ENCODE measurements around the gene HUS1B. TPM values are rescaled to one million over a fixed set of nuclear protein-coding genes. Genes with fewer than 3 reads are reported as not detected.

The HUS1B gene
- total and polyA plus RNA-seq, 9 of the 15 experiments (the other 6 are each of a cell fraction or from before 2014, with no cell fraction given), result 0.16 to 1.4 (median 0.38) TPM; not detected in 1

DNA sequence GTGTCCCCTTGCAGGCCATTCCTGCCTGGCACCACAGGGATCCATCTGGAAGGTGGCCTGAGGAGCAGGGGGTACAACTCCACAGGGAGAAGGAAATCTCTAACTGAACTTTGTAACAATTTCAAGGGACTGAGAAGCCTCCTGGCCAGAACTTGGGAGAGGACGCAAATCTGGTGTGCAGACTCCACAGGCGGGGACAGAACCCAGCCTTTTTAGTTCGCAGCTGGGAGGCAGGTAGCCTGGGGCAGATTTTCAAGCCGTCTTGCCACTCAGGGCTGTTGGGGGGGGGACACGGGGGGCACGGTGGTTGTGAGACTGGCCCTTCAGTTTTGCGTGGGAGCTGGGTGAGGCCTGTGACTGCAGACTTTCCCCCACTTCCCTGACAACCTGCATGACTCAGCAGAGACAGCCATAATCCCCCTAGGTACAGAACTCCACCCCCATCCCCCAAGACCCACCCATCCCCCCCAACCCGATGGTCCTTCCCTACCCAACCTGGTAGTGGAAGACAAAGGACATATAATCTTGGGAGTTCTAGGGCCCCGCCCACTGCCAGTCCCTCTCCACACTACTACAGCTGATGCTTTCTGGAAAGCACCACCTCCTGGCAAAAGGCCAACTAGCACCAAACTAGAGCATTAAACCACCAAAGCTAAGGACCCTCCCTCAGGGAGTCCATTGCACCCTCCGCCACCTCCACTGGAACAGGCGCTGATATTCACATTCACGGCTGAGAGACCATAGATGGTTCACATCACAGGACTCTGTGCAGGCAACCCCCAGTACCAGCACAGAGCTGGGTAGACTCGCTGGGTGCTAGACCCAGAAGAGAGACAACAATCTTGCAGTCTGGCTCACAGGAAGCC, 3.0 kb upstream of the HUS1B start (continued):
- TF ChIP-seq DEAF1 (CRISPR knock-in tag; IDR thresholded peaks at IDR 0.05) (no peak), SNRNP70 (optimal IDR thresholded peaks at IDR 0.05; ENCODE audit: low read depth, low read length) (no peak), RB1 (IDR thresholded peaks at IDR 0.05; ENCODE audit: low read depth) (no peak), ZNF197 (CRISPR knock-in tag; IDR thresholded peaks at IDR 0.05; ENCODE audit: low read depth) (no peak), ZNF561 (CRISPR knock-in tag; conservative IDR thresholded peaks at IDR 0.05) (no peak), ZNF384 (IDR thresholded peaks at IDR 0.05; ENCODE audit: low read depth, low read length) (no peak), PCBP1 (IDR thresholded peaks at IDR 0.05; ENCODE audit: low read depth, low read length, poor library complexity, severe bottlenecking) (no peak), AFF4 (CRISPR knock-in tag; IDR thresholded peaks at IDR 0.05) (no peak), ZNF449 (CRISPR knock-in tag; IDR thresholded peaks at IDR 0.05) (no peak), ZNF436 (CRISPR knock-in tag; IDR thresholded peaks at IDR 0.05) (no peak), ZNF764 (CRISPR knock-in tag; IDR thresholded peaks at IDR 0.05; ENCODE audit: low read depth) (no peak), PHF21A (IDR thresholded peaks at IDR 0.05; ENCODE audit: borderline replicate concordance, low read depth) (no peak), MTA1 (IDR thresholded peaks at IDR 0.05; ENCODE audit: borderline replicate concordance) (no peak), ARID1B (IDR thresholded peaks at IDR 0.05) (peak; percentile 42; the same call in 1 of the 2 replicates), POLR3G (IDR thresholded peaks at IDR 0.05; ENCODE audit: extremely low read depth, insufficient read length, insufficient replicate concordance) (no peak), ZC3H4 (CRISPR knock-in tag; IDR thresholded peaks at IDR 0.05; ENCODE audit: borderline replicate concordance) (no peak), MED1 (CRISPR knock-in tag; IDR thresholded peaks at IDR 0.05; ENCODE audit: borderline replicate concordance) (no peak), ZKSCAN1 (IDR thresholded peaks at IDR 0.05; ENCODE audit: low read depth, low read length) (no peak)
- TF ChIP-seq, protein P1, sequence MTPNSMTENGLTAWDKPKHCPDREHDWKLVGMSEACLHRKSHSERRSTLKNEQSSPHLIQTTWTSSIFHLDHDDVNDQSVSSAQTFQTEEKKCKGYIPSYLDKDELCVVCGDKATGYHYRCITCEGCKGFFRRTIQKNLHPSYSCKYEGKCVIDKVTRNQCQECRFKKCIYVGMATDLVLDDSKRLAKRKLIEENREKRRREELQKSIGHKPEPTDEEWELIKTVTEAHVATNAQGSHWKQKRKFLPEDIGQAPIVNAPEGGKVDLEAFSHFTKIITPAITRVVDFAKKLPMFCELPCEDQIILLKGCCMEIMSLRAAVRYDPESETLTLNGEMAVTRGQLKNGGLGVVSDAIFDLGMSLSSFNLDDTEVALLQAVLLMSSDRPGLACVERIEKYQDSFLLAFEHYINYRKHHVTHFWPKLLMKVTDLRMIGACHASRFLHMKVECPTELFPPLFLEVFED (CRISPR knock-in tag; conservative IDR thresholded peaks at IDR 0.05), result no peak
